GM23248 (cell line): Measurements from ENCODE around the gene PADI2.

ENCODE experiments used
- EZH2 ChIP-seq: fragments of 200-600 bp; sonication (generic); IDR thresholded peaks from 2 replicates; pipeline ENCODE4 v1.6.1; 2018; ENCODE audit warnings: antibody characterized with exemption, mild to moderate bottlenecking; ENCODE audit not compliant: insufficient read depth, poor library complexity, severe bottlenecking
- EZH2phosphoT487 ChIP-seq: fragments of 200-600 bp; sonication (generic); IDR thresholded peaks from 2 replicates; pipeline ENCODE4 v1.6.1; 2018; ENCODE audit warnings: antibody characterized with exemption, moderate library complexity, mild to moderate bottlenecking, low read depth; ENCODE audit not compliant: insufficient read depth

DNA sequence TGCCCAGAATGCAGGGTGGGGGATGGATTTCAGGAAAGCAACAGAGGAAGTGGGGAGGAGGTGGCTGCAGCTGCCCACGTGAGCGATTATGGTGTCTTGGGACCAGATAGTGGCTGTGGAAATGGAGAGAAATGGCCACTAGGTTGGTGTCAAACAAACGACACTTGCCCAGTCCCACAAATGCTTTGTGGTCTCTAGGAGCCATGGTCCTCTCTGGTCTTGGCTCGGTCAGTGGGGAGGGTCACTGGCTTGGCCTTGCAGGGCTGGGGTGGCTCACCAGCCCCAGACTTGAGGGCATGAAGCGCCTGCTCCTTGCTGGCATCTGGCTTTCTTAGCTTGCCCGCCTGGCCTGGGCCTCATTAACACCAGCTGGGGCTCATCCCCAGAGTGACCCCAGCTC, 7.2 kb downstream of the PADI2 start:
- TF ChIP-seq EZH2 (no peak), EZH2phosphoT487 (no peak)
